SK-N-SH treated with all-trans-retinoic acid at 6 μM for 48 hours (cell line): ENCODE data around the gene SLC35E3.

Experiments
- ARNTL ChIP-seq: fragments of 450-650 bp; formaldehyde crosslinking; IDR thresholded peaks from 2 replicates; pipeline ENCODE4 v1.5.0; 2020; ENCODE audit warnings: low read depth, mild to moderate bottlenecking, moderate library complexity, borderline replicate concordance
- BACH2 ChIP-seq: fragments of 250-450 bp; sonication (Bioruptor Pico); IDR thresholded peaks from 2 replicates; pipeline ENCODE4 v1.9.0; 2021; ENCODE audit warnings: mild to moderate bottlenecking, borderline replicate concordance
- CSDC2 ChIP-seq: fragments of 250-450 bp; sonication (Bioruptor Pico); IDR thresholded peaks from 2 replicates; pipeline ENCODE4 v1.5.0; 2020; ENCODE audit warnings: mild to moderate bottlenecking, moderate library complexity
- OSR1 ChIP-seq: fragments of 250-450 bp; sonication (Bioruptor Pico); IDR thresholded peaks from 2 replicates; pipeline ENCODE4 v1.8.0; 2022; ENCODE audit warnings: moderate library complexity, mild to moderate bottlenecking, inconsistent platforms
- PATZ1 ChIP-seq: fragments of 250-450 bp; sonication (Bioruptor Pico); IDR thresholded peaks from 2 replicates; pipeline ENCODE4 v1.8.0; 2020; ENCODE audit warnings: mild to moderate bottlenecking, moderate library complexity, borderline replicate concordance
- PPARA ChIP-seq: fragments of 250-450 bp; sonication (Bioruptor Pico); IDR thresholded peaks from 2 replicates; pipeline ENCODE4 v1.5.0; 2020; ENCODE audit warnings: mild to moderate bottlenecking, borderline replicate concordance
- RARB ChIP-seq: fragments of 250-450 bp; sonication (Bioruptor Pico); IDR thresholded peaks from 2 replicates; pipeline ENCODE4 v1.8.0; 2021; ENCODE audit warnings: mild to moderate bottlenecking, moderate library complexity
- ZC3H10 ChIP-seq: fragments of 250-450 bp; sonication (Bioruptor Pico); IDR thresholded peaks from 2 replicates; pipeline ENCODE4 v1.5.1; 2021; ENCODE audit warnings: mild to moderate bottlenecking, moderate library complexity
- ZFP3 ChIP-seq: fragments of 250-450 bp; sonication (Bioruptor Pico); IDR thresholded peaks from 2 replicates; pipeline ENCODE4 v1.5.0; 2020; ENCODE audit warnings: mild to moderate bottlenecking, moderate library complexity
- ZNF565 ChIP-seq: fragments of 450-650 bp; formaldehyde crosslinking; conservative IDR thresholded peaks from 2 replicates; pipeline ENCODE4 v1.5.0; 2020; ENCODE audit warnings: low read depth, mild to moderate bottlenecking, moderate library complexity
- ZNF70 ChIP-seq: fragments of 450-650 bp; formaldehyde crosslinking; IDR thresholded peaks from 2 replicates; pipeline ENCODE4 v1.5.0; 2020; ENCODE audit warnings: mild to moderate bottlenecking, moderate library complexity
- ZNF8 ChIP-seq: fragments of 450-650 bp; formaldehyde crosslinking; IDR thresholded peaks from 2 replicates; pipeline ENCODE4 v1.5.0; 2020; ENCODE audit warnings: mild to moderate bottlenecking, moderate library complexity

GRCh38 chr12:68823696-68824095 lies 77.7 kb downstream of the SLC35E3 start:
- TF ChIP-seq ZFP3 (CRISPR knock-in tag), result no peak
- no peak for TF ChIP-seq ZNF565
- no peak for TF ChIP-seq ARNTL
- no peak for TF ChIP-seq ZNF70 (CRISPR knock-in tag)
- TF ChIP-seq CSDC2 (CRISPR knock-in tag), result no peak
- no peak for TF ChIP-seq PATZ1 (CRISPR knock-in tag)
- TF ChIP-seq BACH2 (CRISPR knock-in tag), result no peak
- no peak for TF ChIP-seq OSR1 (CRISPR knock-in tag)
- TF ChIP-seq PPARA (CRISPR knock-in tag), result no peak
- TF ChIP-seq ZNF8, result no peak
- no peak for TF ChIP-seq RARB
- no peak for TF ChIP-seq ZC3H10
